Inflammatory macrophage treated with lipopolysaccharide for 1 hour (primary cell): ENCODE results near the gene SPATA33.

Source experiments
- DNase-seq, 2 donors: peaks; one replicate each; pipeline ENCODE4 v3.0.0-alpha.2; 2020 to 2022

Gene SPATA33

DNA sequence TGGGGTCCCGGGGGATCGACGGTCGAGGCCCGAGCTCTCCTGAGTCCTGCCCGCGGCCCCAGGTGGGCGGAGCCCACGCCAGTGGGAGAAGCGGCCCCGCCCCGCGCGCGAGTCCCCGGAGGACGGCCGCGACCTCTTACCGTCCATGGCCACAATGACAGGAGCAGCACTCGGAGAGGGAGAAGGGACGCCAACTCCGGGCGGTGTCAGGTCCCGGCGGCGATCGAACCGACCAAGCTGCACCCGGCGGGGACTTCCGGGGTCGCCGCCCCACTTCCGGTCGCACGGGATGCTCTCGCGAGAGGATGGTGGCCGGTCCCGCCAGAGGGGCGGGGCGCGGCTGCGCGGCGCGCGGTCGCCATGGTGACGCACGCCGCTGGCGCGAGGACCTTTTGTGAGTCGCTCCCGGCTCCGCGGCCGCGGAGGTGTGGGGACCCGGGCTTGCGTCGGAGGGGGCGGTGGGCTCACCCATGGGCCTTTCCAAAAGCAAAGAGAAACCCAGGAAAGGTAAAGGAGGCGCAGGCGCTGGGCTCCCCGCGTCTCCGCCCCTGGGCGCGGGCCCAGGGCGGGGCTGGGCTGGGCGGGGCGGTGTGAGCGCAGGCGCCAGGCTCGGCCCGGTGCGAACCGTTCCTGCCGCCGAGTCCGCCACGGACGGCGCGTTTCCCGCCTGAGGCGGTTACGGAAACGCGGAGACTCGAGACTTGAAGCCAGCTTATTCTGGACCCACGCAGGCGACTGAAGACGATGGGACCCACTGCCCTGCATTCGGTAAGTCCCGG is at the start of gene SPATA33, which contains the start of gene CHMP1A:
SPATA33 (plus strand) TSS at position 395 of the 779 bp plus-strand sequence; CDS start at position 471, 76 bp downstream.
CHMP1A (minus strand) TSS at position 267 of the 779 bp plus-strand sequence; CDS start at position 147, 120 bp downstream.
- DNase-seq: peak; percentile 78 to 91

DNA sequence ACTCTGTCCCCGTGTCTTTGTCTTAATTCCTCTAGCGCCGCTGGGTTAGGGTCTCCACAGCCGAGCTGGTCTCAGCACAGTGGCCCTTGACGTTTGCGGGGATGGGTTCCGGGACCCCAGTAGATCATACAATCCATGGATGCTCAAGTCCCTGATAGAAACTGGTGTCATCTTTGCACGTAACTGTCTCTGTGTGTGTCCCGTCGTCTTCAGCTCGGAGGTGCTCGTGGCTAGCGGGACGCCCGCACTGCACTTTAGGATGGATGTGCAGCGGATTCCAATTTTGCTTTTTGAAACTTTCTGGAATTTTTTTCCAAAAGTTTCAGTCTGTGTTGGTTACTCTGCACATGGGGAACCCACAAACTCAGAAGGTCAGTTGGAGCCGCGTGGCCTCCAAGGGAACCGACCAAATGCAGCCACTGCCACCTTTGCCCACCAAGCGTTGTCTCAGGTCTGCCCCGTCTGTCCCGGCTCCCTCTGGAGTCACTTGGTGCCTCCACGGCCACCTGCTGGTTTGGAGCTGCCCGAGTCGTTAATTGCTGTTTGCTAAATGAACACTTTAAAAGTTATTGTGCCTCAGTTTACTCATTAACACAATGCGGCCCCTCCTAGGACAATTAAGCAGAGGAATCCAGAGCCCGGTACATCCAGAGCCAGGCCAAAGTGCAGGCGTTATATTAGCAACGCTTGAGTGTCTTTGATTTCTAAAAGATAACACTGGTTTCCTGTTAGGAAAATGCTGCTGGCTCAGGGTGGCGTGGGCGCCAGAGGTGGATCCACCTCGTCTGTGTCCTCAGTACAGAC is 49.5 kb upstream of the SPATA33 start:
- DNase-seq: no peak

DNA sequence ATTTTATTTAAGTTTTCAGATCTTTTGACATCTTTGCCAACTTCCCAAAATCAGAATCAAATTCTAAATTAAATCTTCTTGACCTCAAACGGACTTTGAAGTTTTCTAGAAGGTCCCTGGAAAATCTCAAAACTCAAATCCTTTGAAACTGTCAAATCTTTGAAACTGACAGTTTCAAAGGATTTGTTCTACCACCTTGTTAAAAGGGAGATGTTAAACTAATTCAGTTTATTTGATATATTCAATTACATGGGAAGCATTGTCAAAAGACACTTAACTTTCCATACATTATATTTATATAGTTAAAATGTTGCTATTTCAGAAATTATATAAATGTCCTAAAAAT is 47.6 kb upstream of the SPATA33 start:
- DNase-seq: no peak

GRCh38 chr16:89612415-89613166 is 45.0 kb upstream of the SPATA33 start:
- no peak for DNase-seq

DNA sequence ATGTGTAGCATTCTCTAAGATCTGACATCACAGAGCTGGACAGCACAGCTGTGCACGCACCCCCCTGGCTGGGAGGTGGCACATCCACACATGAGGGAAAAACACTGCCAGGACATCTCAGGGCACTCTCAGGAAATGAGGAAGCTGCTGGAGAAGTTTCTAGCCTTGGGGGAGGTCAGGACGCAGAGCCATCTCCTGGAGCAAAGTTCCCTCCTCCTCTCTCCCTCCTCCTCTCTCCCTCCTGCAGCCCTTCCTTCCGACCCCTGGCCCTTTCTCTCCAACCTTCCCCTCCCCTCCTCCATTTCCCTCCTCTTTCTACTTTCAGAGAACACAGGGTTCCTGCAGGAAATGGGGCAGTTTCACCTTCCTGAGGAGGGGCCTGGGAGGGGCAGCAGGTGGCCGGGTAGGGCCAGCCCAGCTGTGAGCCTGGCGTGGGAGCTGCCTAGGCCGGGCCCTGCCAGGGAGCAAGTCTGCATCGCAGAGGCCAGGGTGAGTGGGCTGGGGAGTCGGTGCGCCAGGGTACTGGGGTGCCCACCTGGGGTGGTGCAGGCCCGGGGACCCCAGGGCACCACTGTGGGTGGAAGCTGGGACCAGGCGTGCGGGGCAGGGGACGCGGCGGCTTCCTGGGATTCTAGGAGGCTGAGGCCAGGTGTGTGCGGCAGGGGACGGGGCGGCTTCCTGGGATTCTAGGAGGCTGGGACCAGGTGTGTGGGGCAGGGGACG is 44.2 kb upstream of the SPATA33 start, which contains the start of gene DPEP1:
DPEP1 (plus strand) TSS at position 412 of the 723 bp plus-strand sequence. CDS start 16,769 bp downstream, outside the sequence.
- peak; percentile 6 to 19 for DNase-seq

DNA sequence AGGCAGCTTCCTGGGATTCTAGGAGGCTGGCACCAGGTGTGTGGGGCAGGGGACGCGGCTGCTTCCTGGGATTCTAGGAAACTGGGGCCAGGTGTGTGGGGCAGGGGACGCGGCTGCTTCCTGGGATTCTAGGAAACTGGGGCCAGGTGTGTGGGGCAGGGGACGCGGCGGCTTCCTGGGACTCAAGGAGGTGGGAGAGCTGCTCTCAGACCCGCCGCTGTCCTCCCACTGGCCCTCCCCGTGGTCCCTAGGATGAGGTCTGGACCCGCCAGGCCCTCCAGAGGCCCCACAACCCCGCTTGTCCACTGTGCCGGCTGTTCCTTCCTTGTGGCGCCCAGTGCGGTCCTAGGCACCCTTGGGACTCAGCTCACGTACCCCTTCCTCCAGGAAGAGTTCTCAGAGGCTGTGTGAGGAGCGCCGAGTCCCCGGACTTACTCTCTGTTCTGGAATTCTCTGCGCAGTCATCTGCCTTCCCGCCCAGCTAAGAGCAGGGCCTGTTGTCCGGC is 43.6 kb upstream of the SPATA33 start:
- DNase-seq: no peak

- no peak for DNase-seq
These were observed 42.5 kb upstream of the SPATA33 start for GRCh38 chr16:89615176-89615575.

DNA sequence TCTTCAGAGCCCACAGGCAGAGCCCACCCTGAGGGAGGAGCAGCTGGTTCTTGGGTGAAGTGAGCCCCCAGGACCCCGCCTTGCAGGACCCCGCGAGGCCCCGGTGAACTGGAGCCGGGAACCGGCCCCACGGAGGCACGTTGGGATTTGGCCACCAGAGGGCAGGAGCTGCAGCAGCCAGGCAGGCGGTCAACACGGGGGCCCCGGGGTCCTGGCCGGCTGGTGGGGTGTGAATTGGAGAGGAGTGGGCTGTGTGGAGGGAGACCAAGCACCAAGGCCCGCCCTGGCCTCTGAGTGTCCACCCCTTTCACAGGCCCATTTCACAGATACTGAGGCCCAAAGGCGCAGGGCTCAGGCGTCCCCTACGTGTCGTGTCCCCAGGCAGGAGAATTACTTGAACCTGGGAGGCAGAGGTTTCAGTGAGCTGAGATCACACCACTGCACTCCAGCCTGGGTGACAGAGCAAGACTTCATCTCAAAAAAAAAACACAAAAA is 42.0 kb upstream of the SPATA33 start:
- DNase-seq: peak in 1 of 2 donors; percentile 65

GRCh38 chr16:89616623-89617022 is 41.0 kb upstream of the SPATA33 start:
- DNase-seq: no peak

DNA sequence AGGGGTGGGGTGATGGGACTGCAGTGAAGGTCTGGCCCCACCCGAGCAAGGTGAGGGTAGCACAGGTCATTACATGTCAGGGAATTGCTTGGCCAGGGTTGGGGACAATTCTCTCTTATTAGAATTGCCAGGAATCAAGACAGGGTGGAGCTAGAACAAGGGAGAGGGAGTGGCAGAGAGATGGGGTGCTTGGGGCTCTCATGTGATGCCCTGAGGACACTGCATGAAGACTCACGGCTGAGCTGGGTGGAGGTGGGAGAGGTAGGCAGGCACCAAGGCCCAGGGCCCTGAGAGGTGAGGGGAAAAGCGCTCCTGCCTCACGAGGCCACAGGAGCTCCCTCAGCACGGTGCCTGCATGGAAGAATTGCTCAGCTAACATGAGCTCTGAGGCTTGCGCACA is 40.6 kb upstream of the SPATA33 start:
- no peak for DNase-seq

- DNase-seq: no peak
These were observed 39.3 kb upstream of the SPATA33 start for GRCh38 chr16:89618109-89618998.

GRCh38 chr16:89619840-89620239 is 37.8 kb upstream of the SPATA33 start:
- no peak for DNase-seq

- no peak for DNase-seq
These were observed 37.2 kb upstream of the SPATA33 start for GRCh38 chr16:89620406-89620841.

- no peak for DNase-seq
These were observed 36.4 kb upstream of the SPATA33 start for GRCh38 chr16:89621136-89621697.

DNA sequence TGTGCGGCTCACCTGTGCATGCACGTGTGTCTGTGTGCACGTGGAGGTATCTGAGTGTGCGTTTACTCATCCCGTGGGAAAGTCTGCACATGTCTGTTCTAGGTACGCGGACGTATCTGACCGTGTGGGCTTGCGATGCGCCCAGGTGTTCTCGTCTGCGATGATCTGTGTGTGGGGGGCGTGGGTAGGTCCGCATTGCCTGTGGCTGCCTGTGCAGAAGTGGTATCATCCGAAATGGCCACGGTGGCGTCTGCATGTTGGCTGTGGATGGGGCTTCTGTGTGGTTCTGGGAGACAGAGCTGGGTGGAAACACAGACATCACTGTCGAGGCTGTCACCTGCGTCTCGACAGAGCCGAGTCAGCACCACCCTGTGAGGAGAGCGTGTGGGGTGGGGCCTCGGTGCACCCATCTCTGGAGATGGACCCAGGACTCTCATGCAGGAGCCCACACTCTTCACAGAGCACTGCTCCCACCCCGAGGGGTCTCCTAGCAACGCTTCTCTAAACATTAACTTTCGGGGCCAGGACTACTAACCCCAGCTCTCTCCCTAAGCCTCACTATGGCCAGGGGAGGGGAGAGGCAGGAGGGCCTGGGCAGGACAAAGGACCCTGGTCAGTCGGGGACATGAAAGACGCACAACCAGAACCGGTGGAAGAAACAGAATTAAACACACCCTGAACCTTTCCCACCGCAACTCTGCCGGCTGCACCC is 35.8 kb upstream of the SPATA33 start:
- DNase-seq: no peak

GRCh38 chr16:89623511-89624261 is 34.0 kb upstream of the SPATA33 start:
- no peak for DNase-seq

GRCh38 chr16:89624777-89625761 is 32.6 kb upstream of the SPATA33 start:
- DNase-seq: no peak
